ENCODE results near the gene AEBP1.
A peak's percentile ranks its signal among the peaks of the same experiment; 100 is the strongest.
"Not testable (repeated sequence)": the region's sequence is repeated elsewhere in the genome, so short reads cannot be mapped to it uniquely, and the experiment has no call there.

AEBP1 gene

DNA sequence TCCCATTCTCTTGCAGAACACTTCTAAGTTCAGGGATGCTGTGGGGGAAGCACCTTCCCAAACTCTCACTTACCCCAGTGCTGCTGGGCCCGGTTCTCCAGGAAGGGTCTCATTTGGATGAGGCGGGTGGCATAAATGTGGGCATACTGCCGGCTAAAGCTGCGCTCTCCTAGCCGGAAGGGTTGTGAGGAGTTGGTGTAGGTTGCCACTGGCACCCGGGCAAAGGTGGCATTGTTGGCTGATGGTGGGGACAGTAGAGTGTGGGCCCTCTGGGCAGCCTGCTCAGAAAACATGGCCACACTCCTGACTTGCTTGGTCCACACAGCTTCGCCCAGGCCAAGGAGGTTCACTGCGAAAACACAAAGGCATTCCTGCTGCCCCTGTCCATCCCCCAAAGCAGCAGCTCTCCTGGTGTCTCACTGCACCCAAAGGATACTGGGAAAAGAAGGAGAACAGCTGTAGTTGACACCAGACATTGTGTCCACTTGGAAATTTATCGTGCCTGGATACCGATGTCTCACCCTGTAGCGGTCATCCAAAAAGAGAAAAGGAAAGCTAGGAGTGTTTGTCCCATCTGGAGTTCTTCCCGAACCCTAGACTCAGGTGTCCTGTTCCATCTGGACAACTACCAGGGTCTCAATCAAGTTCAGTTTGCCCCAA is 17.7 kb downstream of the AEBP1 start:
- no peak for DNase-seq

DNA sequence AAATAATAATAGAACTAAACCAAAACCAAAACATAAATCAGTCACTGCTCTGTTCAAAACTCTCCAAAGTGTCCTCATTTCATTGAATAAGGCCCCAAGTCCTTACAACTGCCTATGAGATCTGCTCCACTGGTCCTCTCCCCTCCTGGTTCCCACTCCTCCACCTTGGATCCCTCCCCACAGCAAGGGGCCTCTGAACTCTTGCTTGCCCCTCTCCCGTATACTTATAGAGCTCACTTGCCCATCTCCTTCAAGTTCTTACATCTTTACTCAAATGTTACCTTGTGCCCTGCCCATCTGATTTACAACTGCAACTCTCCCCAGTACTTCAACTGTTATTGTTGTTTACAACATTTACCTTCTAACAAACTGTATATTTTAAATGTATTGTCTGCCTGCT is 18.4 kb downstream of the AEBP1 start:
- DNase-seq = no peak

DNA sequence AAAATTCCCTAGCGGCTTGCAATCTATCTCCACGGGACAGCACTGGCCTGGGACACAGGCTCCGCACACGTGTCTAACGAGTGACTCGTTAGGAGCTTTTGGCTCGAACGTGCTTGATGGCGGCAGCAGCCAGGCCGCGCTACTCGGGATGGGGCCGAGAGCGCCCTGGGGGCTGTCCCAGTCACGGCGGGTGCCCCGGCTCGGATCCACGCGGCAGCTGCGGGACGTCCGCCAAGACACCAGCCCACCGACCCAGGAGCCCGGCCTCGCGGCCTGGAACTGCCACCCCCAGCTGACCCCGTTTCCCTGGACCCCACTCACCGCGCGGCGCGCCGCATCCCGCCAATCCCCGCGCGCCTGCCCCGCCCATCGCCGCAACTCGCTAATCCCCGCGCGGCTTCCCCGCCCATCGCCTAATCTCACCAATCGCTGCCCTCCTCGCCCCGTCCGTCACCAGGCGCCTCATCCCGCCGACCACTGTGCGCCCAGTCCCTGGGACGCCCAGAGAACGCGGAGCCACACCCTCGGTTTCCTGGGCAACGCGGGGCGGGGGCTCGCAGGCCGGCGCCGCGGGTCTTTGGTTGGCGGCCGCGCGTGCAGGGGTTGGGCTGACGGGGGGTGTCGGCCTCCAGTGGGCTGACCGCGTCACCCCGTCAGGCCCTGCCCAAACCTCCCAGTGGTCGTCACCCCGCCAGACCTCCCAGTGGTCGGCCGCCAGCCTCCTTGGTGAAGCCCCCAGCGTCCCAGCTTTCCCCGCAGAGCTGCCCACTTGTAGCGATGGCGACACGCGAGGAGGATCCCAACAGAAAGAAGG is 19.3 kb downstream of the AEBP1 start, which contains the start of gene POLD2:
TSS of gene POLD2 (minus strand) at position 359 of the 814 bp plus-strand sequence. CDS start 1,495 bp downstream, outside the sequence.
- peak; percentile 99 for DNase-seq

DNA sequence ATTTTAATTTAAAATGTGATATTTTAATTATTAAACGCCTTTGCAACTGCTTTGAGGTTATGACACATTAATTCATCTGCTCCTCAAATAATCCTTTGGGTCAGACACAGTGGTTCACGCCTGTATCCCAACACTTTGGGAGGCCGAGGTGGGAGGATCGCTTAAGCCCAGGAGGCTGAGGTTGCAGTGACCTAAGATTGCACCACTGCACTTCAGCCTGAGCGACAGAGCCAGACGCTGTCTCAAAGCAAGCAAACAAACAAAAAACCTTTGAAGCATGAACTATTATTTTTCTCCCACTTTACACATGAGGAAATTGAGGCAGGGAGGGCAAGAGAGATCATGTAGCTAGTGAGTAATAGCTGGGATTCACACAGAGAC is 20.7 kb downstream of the AEBP1 start:
- DNase-seq = no peak

DNA sequence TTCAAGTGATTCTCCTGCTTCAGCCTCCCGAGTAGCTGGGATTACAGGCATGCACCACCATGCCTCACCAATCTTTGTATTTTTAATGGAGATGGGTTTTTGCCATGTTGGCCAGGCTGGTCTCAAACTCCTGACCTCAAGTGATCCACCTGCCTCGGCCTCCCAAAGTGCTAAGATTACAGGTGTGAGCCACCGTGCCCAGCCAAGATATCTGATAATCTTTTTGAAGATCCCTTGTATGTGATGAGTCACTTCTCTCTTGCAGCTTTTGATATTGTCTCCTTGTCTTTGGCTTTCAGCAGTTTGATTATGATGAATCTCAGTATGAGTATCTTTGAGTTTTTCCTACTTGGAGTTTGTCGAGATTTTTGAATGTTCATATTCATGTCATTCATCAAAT is 22.4 kb downstream of the AEBP1 start:
- DNase-seq = not testable (repeated sequence)

DNA sequence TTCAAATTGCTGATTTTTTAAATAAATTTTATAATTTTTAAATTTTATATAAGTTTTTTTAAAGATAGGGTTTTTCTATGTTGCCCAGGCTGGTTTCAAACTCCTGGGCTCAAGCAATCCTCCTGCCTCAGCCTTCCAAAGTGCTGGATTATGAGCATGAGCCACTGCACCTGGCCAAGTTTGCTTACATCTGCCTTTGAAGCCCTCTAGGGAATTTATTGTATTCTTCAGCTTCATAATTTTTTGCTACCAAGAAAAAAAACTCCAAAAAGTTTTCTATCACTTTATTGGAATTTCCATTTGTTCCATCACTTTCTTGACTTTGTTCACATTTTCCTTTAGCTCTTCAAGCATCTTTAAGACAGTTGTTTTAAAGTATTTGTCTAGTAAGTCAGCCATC is 23.0 kb downstream of the AEBP1 start:
- no peak for DNase-seq

DNA sequence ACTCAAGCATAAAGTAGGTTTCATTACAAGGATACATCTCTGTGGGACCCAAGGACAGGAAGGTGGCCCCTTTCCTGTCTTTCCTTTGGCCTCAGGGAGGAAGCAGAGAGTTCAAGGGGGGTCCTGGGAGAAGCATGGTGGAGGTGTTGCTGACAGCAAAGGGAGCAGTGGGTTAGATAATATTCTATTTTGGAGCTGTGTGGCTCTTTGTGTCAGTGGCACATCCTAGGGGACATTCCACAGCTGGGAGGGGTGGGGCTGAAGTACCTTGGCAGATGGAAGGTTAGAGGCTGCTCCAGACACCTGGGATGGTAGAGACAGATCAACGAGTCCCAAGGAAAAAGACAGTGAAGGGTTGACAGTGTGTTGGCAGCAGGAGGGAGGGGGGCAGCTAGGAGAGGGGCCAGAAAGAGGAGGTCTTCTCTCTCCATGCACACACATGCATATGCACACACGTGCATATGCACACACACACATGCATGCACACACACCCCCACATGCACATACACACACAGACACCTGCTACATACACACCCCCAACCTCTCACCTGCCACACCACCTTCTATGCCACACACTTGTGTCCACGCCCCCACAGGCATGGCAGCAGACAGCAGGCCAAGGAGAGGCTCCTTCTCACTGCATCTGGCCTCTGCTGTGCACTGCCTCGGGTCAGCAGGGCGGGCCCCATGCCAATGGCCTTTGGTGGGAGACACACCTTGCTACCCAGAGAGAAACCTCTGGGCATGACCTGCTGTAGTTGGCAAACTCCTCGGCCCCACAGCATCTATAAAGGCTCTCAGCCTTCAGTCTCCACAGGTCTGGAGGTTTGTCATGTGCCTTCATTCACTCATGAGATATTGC is 24.8 kb downstream of the AEBP1 start:
- no peak for DNase-seq

DNA sequence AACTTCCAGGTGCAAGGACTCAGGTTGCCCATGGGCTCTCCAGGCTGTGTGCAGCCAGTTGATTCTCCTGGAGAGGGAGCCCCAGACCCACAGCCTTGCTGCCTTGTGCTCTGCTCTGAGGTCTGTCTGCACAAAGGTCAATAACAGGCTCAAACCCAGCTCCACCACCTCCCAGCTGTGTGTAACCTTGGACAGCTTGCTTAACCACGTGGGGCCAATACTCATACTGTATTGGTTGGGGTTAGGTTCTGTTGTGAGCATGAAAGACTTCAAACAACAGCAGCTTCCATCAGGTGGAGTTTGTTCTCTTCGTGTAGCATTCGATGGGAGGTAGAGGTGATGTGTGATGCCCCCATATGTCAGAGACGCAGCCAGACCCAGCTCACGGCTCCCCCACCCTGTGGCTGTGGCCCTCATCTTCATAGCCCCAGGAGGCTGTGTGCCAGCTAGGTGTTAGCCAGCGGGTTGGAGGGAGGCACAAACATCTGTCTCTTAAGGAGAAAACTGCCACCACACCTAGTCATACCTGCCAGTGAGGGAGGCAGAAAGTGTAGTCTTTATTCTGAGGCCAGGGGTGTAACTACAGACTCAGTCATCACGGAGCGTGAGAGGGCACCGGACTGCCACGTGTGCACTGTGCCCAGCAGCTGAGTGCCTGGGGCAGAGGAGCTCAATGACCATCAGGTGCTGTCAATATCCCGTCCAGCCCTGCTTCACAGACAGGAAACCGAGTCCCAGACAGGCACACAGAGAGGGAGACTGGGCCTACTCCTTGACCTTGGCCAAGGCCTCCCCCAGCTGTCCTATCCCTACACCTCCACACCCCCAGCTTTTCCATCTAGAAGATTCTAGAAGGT is 27.3 kb downstream of the AEBP1 start:
- DNase-seq = peak; percentile 89

DNA sequence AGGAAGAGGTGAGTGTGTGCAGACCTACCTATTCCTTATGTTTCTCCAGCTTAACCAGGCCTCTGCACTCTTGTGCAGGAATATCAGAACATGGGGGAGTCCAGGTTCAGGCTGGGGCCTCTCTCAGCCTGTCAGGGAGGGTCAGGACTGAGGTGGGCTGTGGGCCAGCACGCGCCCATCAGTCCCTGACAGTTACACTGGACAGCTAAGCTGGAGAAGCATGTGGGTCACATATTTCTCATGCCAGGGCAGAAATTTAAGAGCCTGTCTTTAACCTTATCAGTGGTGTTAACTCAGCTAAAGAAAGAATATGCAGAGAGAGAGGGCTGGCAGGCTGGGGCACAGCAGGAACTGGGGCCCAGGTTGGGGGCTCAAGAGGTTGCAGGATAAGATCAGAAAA is 27.9 kb downstream of the AEBP1 start:
- DNase-seq = no peak

DNA sequence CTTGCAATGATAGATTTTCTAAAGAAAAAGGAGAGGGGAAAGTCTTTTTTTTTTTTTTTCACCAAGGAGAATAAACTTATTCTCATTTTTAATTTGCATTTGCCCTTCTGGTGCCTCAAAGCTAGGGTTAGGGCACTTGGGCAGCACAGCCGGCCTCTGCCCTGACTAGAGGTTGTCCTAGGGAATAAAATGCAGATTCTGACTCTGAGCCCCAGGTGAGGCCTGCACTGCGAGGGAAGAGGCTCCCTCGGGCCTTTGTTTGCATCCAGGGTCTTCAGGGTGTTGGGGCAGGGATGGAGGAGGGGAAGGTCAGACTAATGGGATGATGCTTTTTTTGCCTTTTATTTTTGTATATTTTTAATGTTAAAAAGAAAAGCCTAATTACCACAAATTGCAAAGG is 29.1 kb downstream of the AEBP1 start:
- no peak for DNase-seq

DNA sequence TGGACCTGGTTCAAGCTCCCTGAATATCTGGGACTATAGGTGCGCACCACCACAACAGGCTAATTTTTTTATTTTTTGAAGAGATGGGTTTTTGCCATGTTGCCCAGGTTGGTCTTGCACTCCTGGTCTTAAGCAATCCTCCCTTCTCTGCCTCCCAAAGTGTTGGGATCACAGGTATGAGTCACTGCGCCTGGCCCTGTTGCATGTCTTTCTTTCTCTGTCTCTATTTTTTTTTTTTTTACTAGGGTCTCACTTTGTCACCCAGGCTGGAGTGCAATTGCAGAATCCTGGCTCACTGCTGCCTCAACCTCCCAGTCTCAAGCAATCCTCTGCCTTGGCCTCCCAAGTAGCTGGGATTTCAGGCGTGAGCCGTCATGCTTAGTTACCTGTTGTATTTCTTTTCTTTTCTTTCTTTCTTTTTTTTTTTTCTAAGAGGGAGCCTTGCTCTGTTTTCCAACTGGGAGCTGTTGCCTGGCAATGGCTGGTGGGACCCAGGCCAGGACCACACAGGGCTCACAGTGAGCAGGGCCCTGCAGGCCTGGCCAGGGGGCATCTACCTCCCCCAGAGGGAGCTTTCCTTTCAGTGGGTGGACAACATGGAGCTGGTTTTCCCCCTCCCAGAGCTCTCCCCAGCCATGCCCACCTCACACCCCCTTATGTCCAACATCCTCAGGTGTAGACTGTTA is 30.9 kb downstream of the AEBP1 start:
- peak; percentile 76 for DNase-seq

DNA sequence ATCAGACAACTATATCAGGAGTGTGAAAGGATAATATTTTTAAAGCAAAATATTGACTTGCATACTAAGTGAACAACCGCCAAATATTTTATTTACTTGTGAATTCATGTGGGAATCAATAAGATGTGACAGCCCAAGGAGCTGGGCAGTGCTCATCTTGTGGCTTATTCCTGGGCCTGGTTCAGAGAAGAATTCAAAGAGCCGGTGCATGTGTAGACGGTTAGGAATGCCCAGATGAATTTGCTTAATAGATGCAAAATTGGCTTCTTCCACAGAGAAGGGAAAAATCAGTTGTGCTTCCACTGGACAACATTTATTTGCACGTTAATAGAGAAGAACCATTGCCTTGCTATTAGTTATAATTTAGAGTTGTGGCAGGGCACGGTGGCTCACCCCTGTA is 32.6 kb downstream of the AEBP1 start:
- DNase-seq = no peak

DNA sequence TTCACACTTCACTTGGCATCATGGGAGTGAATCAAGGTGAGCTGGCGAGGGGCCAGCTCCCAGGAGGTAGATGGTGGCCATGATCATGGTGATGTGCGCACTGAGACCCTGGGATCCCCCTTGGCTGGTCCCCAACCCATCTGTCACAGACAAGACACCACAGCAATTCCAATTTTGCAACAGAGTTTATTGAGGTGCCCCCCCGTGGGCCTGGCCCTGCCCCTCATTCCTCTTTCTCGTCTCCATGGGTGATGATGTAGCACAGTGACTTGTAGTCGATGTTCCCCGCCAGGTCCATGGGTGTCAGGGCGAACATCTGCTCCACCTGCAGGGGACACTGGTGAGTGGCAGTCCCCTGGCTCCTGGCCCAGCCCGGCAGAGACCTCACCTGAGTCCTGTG is 34.6 kb downstream of the AEBP1 start:
- DNase-seq = no peak

DNA sequence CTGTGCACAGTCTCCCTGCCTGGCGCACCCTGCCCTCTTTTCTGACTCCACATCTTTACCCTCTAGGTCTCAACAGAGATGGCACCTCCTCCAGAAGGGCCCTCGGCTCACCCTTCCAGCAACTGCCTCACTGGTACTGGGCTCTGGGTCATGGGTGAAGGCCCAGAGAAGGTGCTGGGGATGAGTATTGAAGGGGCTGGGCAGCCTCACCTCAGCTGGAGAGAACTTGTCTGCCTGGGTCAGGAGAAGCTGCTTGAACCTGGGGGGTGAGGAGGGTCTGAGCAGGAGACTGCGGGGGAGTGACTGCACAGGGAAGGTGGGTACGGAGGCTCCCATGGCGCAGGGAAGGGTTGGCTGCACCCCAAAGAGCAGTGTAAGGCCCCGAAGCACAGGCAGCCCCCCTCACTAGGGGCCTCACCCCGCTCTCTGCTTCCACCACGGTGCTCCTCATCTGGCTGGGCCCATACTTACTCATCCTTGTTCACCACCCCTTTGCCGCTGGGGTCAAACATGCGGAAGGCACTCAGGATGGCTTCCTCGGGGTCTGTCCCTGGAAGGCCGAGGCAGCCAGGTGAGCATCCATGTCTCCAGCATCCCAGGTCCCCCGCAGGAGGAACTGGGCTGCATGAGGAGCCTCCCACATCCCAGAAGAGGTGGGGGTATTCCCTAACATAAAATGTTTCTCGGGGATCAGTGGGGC is 35.3 kb downstream of the AEBP1 start:
- no peak for DNase-seq

DNA sequence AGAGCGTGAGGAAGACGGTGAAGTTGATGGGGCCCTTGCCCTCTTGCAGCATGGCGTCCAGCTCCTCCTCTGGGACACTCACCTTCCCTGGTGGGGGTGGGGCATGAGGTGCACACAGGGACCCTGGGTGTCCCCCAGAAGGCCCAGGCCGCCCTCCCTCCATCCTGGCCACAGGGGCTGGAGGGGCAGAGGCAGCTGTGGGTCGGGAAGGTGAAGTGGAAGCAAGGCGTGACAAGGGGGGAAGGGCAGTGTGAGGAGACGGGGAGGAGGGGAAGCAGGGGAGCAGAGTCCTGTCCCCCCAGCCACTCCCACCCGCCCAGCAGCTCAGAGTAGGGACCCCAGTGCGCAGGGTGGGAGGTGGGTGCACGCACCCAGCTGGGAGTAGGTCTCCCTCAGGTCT is 36.2 kb downstream of the AEBP1 start:
- DNase-seq = no peak

DNA sequence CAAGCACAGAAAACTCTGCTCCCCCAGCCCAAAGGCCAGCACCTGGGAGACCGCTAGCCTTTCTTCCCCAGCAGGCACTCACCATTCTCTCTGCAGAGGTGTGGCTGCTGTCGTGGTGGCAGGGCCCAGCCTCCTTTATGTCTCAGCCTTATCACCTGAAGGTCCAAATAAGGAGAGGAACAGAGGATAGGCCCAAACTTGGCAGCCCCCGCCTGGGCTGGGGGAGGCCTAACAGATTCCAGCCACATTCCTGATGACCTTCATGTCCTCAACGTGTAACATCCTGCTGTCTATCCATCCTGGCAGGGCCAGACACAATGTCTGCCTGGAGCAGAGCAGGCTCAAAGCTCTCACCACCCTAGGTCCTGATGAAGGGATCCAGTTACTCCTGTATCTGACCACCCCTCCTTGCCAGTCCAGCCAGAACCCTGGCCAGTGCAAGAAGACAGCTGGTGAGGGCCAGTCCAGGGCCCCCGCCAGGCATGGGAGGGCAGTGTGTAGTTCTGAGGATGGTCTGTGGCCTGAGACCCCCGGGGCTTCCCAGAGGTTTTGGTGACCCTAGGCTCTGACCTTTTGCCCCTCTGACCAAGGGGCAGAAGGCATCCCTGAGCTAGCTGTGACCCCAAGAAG is 37.2 kb downstream of the AEBP1 start, which contains the start of gene MYL7:
TSS of gene MYL7 (minus strand) at position 112 of the 630 bp plus-strand sequence. CDS start at position 85, 27 bp downstream.
- peak; percentile 80 for DNase-seq

DNA sequence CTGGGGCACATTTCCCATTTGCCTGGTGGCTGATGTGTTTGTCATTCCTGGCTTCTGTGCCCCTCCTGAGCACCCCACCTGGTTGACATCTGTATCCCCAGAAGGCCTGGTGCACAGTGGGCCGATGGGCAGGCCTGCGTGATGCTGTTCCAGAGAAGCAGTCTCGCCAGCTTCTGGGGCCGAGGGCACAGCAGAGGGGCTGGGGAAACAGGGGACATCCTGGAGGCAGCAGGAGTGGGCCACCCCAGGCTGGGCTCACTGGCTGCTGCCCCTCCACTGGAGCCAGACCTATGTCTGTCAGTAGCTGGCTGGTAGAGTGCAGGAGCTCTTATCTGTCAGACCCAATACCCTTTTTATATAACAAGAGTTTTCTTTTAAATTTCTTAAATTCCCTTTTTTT is 37.9 kb downstream of the AEBP1 start:
- peak; percentile 32 for DNase-seq

DNA sequence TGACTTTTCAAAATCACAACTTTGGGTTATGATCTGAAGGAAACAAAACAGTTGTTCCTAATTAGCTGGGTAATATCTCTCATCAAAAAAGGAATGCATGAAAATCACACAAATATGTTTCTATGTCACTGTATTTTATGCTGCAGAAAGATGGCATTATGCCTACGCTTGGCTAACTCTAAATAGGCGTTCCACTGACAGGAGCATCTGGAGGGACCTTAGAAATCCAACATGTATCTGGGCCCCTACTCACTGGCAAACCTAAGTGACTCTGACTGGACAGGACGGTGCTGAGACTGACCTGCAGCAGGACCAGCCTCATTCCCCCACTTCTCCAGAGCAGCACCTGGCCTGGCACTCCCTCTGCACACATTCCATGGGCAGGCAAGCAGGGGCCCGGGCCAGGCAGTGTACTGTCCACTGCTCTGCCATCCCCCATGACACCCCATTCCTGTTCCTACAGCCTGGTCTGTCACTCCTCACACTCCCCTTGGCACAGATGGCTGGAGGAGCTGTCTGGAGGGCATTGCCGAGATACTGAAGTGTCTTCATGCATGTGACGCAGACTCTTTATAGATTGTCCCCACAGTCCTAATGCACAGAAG is 39.6 kb downstream of the AEBP1 start:
- peak; percentile 17 for DNase-seq

DNA sequence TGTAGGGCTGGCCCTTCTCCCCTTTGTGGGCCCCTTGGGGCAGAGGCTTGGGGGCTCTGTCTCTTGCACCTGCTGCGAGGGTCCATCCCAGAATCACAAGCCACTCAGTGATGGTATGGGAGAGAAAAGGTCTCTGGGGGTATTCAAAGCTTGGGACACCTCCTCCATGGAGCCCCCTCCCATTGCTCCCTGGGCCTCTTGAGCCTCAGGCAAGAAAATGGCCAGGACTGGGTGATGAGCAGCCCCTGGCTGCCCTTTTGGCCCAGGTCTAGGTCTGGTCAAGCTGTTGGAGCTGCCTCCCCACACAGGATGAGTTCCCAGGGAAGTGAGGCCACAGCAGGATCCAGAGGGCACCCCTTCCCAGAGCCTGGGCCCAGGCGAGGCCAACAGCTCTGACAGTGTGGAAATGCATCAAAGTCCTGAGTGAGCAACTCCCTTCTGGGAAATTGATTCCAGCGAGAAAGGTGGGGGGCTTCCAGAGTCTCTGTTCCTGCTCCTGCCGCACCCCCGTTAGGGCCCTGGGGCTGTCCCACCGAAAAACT is 40.4 kb downstream of the AEBP1 start:
- peak; percentile 47 for DNase-seq

DNA sequence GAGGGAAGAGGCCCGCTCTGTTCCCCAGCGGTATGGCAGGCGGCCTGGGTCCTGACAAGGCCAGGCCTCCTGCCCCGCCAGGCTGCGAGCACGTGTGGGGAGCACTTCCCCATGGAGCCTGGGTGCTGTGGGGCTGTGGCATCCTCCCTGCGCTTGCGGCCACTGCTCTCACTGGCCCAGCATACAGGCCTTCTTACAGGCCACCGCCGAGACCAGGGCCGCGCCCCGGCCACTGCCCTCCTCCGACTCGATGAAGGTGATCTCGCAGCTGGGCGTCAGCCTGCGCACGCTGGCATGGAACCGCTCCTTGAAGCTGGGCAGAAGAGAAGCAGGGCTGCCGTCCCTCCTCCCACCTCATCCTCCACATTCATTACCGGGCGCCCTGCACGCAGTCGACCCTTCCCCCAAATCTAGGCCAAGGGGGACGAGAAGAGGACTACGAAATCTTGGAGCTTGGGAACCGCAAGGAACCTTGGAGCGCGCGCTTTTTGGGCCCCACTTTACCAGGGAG is 40.9 kb downstream of the AEBP1 start:
- peak; percentile 38 for DNase-seq
